NT2/D1 (cell line): Measurements from ENCODE around the gene ARID3C.
A peak's percentile ranks its signal among the peaks of the same experiment; 100 is the strongest.

Experiments
- DNase-seq: peaks from one replicate; pipeline ENCODE4 v3.0.0-alpha.2; 2011; ENCODE audit warnings: low read depth, low spot score
- H3K27me3 ChIP-seq: 2 replicates; pipeline ENCODE4 v1.6.0; 2011; ENCODE audit warnings: mild to moderate bottlenecking; ENCODE audit not compliant: insufficient read length, insufficient read depth
- H3K36me3 ChIP-seq: 2 replicates; pipeline ENCODE4 v1.6.1; 2011; ENCODE audit warnings: mild to moderate bottlenecking, low read length, mixed read lengths; ENCODE audit not compliant: insufficient read depth, insufficient read length
- H3K4me1 ChIP-seq: 2 replicates; pipeline ENCODE4 v1.5.1; 2011; ENCODE audit not compliant: insufficient read depth, insufficient read length
- H3K4me3 ChIP-seq: 2 replicates; pipeline ENCODE4 v1.5.1; 2011; ENCODE audit warnings: low read depth; ENCODE audit not compliant: insufficient read length
- H3K9ac ChIP-seq: 2 replicates; pipeline ENCODE4 v1.6.0; 2011; ENCODE audit warnings: low read depth; ENCODE audit not compliant: insufficient read length
- H3K9me3 ChIP-seq: 2 replicates; pipeline ENCODE4 v1.5.1; 2011; ENCODE audit warnings: mild to moderate bottlenecking, low read length; ENCODE audit not compliant: insufficient read depth
- SUZ12 ChIP-seq: IDR thresholded peaks from 2 replicates; pipeline ENCODE4 v1.6.1; 2011; ENCODE audit not compliant: insufficient read length, insufficient read depth; ENCODE audit errors: extremely low read depth
- YY1 ChIP-seq: IDR thresholded peaks from 2 replicates; pipeline ENCODE4 v1.6.1; 2011; ENCODE audit not compliant: insufficient read length, insufficient read depth
- ZNF274 ChIP-seq: IDR thresholded peaks from 2 replicates; pipeline ENCODE4 v1.6.1; 2011; ENCODE audit warnings: mild to moderate bottlenecking, low read depth, low read length

Gene ARID3C

GRCh38 chr9:34665381-34666250, 36.8 kb upstream of the ARID3C start:
- TF ChIP-seq SUZ12 (no peak), YY1 (no peak), ZNF274 (no peak)
- DNase-seq: peak; percentile 81

GRCh38 chr9:34665067-34665380, 36.2 kb upstream of the ARID3C start:
- Histone ChIP-seq H3K9ac (peak overlapping the region; percentile 85), H3K9me3 (peaks cover 15% of the 10 kb centered on the region; the same call in 1 of the 2 replicates), H3K27me3 (no peaks in the 10 kb centered on the region), H3K4me1 (peaks cover 4% of the 10 kb centered on the region), H3K4me3 (peak overlapping the region; percentile 57), H3K36me3 (peaks cover 31% of the 10 kb centered on the region)
- no peak for DNase-seq
- TF ChIP-seq SUZ12: no peak
- no peak for TF ChIP-seq ZNF274
- TF ChIP-seq YY1: no peak

More at GRCh38 chr9:34665381-34666250, 36.8 kb upstream of the ARID3C start:
- Histone ChIP-seq H3K27me3 (no peaks in the 10 kb centered on the region), H3K9ac (peak overlapping the region; percentile 93), H3K36me3 (peaks cover 29% of the 10 kb centered on the region), H3K9me3 (peaks cover 21% of the 10 kb centered on the region; the same call in 1 of the 2 replicates), H3K4me3 (peak overlapping the region; percentile 84), H3K4me1 (peaks cover 4% of the 10 kb centered on the region)

- Histone ChIP-seq H3K4me3 (peak overlapping the region; percentile 57), H3K4me1 (peaks cover 4% of the 10 kb centered on the region), H3K9me3 (peaks cover 10% of the 10 kb centered on the region; the same call in 1 of the 2 replicates), H3K27me3 (no peaks in the 10 kb centered on the region), H3K9ac (peak overlapping the region; percentile 85), H3K36me3 (peaks cover 30% of the 10 kb centered on the region)
- TF ChIP-seq ZNF274 (no peak), SUZ12 (no peak), YY1 (no peak)
- DNase-seq: peak; percentile 78
Observed at GRCh38 chr9:34664281-34665066, 35.6 kb upstream of the ARID3C start.

- Histone ChIP-seq H3K4me1 (peaks cover 4% of the 10 kb centered on the region), H3K4me3 (no peak overlapping the region), H3K9ac (no peak overlapping the region), H3K9me3 (peaks cover 3% of the 10 kb centered on the region; the same call in 1 of the 2 replicates), H3K27me3 (no peaks in the 10 kb centered on the region), H3K36me3 (peaks cover 21% of the 10 kb centered on the region)
- DNase-seq: no peak
- TF ChIP-seq YY1 (no peak), SUZ12 (no peak), ZNF274 (no peak)
Observed at GRCh38 chr9:34663303-34663605, 34.4 kb upstream of the ARID3C start.

- Histone ChIP-seq H3K9me3 (no peaks in the 10 kb centered on the region), H3K9ac (no peak within 1 kb of the TSS), H3K4me1 (peaks cover 4% of the 10 kb centered on the region), H3K4me3 (no peak within 1 kb of the TSS), H3K27me3 (no peaks in the 10 kb centered on the region), H3K36me3 (peaks cover 16% of the 10 kb centered on the region)
- no peak for TF ChIP-seq ZNF274
- no peak for TF ChIP-seq SUZ12
- no peak for TF ChIP-seq YY1
- DNase-seq: no peak
Observed at GRCh38 chr9:34662526-34663302, 33.8 kb upstream of the ARID3C start, which contains the start of gene CCL27. TSS of gene CCL27 (minus strand) at chr9:34662657. CDS start at chr9:34662633, 24 bp downstream.

- Histone ChIP-seq H3K9ac (no peak overlapping the region), H3K4me3 (no peak overlapping the region), H3K27me3 (no peaks in the 10 kb centered on the region), H3K36me3 (peaks cover 6% of the 10 kb centered on the region), H3K4me1 (peaks cover 8% of the 10 kb centered on the region), H3K9me3 (no peaks in the 10 kb centered on the region)
- no peak for DNase-seq
- TF ChIP-seq ZNF274 (no peak), SUZ12 (no peak), YY1 (no peak)
Observed at GRCh38 chr9:34659592-34660253, 30.9 kb upstream of the ARID3C start.
